Limb (tissue), 2 donors: ENCODE measurements around the gene ZFAND3.

Experiments
- DNase-seq, 2 donors: peaks; one replicate each; pipeline ENCODE4 v3.0.0-alpha.2; 2016; ENCODE audit errors: extremely low spot score in 2 of 2

ZFAND3 gene

GRCh38 chr6:38127284-38127683, 307.8 kb downstream of the ZFAND3 start:
- DNase-seq: no peak

GRCh38 chr6:38131527-38131965, 312.0 kb downstream of the ZFAND3 start:
- DNase-seq: peak in 1 of 2 donors; percentile 43

DNA sequence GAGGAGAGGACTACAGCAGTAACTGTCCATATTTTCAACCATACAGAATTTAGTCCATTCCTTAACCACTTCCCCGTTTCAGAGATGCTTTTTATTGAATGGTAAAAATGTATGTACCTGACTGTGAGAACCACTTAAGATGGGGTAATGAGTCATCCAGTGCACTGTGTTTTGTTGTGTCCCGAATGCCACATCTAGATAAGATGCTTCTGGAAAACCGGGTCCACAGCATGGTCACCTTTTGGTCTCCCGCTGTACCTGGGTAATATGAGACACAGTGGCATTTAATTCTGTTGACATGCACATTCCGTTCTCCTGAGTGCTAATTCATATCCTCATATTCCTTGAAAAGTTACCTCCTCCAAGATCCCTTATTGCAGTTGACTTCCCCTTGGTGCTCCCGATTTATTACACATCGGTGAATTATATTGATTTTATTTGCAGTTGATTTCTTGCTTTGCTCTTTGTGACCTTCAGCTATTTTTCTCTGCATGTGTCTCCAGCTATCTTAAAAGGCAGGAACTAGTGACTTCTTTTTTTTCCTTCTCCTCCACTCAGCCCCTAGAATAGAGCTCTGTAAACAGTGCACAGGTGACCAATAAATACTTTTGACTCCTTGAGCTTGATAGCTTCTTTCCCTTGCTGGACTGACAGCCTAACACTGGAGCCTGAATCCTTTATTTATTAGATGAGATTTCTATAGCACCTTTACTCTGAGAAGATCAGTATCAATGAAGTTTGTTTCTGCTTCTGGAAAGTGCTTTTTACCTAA, 314.6 kb downstream of the ZFAND3 start:
- no peak for DNase-seq

GRCh38 chr6:38134704-38135088, 315.2 kb downstream of the ZFAND3 start:
- no peak for DNase-seq

- no peak for DNase-seq
These were observed 317.0 kb downstream of the ZFAND3 start for GRCh38 chr6:38136547-38136946.

DNA sequence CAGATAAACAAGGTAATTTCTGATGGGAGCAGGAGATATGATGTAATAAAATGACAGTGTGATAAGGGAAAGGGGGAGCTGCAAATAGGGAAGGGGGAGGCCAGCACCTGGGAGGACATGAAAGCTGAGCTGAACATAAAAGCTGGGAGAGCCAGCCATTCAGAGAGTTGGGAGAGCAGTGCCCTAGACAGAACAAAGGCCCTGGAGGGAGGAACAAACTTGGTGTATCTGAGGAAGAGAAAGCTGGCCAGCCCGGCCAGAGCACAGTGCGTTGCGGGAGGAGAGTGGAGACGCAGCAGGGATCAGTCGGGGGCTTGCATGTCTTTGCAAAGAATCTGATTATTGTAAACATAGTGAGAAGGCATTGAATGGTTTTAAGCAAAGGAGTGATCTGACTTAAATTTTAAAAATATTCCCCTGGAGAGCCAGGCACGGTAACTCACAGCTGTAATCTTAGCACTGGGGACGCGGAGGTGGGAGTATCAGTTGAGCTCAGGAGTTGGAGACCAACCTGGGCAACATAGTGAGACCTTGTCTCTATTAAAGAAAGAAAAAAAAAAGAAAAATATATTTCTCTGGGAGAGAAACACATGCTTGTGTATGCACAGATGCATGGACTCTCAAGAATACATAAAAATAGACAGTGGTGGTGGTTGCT, 318.2 kb downstream of the ZFAND3 start:
- no peak for DNase-seq

DNA sequence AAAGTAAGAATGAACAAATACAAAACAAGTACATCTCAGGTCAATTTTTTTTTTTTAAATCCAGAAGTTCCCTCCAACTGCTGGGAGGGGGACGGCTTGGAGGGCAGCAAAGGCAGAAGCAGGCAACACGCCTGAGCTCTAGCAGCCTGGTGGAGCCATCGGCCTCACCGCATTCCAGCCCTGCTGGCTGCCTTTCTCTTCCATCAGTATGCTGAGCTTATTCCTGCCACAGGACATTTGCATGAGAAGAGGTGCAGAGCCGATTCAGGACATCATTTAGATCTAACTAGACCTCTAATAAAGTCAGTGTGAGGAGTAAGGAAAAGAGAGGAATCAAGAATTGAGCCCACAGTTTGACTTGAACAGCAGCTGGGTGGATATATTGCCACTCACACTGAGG, 318.8 kb downstream of the ZFAND3 start:
- DNase-seq: no peak

- DNase-seq: no peak
These were observed 321.6 kb downstream of the ZFAND3 start for GRCh38 chr6:38141085-38141484.

DNA sequence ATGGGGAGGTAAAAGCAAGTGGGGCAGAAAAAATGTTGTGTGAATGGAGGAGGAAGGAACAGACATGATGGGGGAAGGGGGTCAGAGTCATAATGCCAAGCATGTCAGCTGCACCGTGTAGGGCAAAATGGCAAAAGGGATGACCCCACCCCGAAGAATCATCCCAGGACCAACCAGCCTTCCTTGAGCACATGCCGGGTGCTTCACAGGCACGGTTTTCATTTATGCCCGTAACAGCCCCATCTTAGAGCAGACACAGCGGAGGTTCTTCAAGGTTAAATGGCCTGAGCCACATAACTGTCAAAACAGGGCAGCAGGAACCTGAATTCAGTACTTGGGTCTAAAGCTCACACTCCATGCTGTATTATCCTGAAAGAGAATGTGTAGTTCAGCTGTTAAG, 322.2 kb downstream of the ZFAND3 start:
- DNase-seq: no peak

GRCh38 chr6:38142178-38142902, 322.8 kb downstream of the ZFAND3 start:
- DNase-seq: no peak

DNA sequence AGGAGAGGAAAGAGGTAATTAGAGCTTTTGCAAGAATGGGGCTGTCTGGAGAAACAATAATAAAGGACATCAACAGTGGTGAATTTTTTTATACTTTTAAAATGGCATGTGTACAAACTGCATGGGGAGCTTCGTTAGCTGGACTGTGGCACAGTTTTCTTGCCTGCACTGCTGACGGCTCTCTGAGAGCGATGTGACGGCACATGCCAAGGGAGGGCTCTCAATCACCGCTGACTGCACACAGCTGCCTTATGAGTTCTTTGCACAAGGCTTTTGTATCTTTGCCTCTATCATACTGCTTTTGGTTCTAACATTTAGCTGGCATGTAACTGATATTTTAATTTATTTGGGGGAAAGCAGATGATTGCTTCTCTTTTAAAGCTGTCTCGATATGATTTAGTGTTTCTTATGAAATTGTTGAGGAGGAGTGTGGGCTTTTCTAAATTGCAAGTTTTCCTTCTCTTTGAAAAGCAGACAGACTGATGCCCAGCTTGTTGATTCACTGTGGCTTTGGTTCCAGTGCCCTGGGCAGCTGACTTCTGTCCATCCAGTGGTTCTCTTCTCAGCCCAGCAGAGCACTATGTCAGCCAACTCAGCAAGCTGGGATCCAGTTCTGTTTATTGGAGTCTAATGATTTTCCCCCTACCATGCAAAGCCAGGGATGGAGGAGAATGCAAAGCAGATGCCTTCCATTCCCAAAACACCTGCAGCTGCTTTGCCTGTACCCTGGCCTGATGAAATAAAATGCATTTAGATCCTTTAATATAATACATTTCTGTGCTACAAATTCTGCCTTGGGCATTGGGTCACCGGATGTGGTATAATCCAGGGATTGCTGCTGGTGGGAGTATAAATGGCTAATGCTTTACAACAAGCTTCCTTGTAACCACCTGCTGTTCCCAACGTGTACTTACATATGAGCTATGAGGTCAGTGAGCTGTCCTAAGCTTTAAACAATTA, 323.9 kb downstream of the ZFAND3 start:
- DNase-seq: no peak

GRCh38 chr6:38144365-38144945, 324.9 kb downstream of the ZFAND3 start:
- no peak for DNase-seq

DNA sequence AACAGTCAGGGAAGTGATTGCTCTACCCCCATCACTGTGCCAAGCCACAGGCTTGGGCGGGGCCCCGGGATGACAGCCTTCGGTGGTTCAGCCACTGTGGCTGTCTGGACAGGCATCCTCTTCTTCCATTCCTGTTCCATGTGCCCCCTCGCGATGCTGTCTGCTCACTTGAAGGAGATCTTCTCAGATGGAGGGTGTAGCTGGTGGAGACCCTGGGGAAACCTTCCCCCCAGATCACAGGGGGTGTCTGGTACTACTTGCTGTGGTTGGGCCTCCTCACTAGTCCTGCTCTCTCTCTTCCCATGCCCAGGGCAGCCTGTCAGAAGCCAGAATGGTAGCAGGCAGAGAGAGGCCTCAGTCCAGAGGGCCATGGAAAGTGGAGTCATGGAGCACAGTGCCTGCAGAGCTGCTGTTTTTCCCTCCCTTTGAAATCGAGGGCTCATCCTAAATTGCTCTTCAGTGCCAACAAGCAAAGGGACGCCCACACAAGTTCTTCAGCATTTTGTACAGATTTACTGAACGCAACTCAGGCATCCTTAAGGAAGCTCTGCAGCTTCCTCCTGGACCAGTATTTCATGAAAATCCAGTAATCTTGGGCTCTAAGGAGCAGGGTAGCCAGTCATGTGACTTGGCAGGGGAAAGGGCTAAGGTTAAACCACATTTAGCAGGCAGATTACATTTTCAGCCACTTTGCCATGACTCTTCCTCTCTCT, 326.6 kb downstream of the ZFAND3 start:
- no peak for DNase-seq

DNA sequence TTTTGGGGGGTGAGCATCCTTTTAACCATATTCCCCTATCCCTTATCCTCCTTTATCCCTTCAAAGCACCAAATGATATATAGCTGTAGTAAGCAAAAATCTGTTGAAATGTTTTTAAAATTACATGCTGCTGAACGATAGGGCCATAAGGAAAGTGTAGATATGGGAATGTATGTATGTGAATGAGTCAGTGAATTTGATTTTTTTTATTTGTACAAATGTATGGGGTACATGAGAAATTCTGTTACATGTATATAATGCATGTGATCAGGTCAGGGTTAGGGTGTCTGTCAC, 327.2 kb downstream of the ZFAND3 start:
- DNase-seq: no peak

DNA sequence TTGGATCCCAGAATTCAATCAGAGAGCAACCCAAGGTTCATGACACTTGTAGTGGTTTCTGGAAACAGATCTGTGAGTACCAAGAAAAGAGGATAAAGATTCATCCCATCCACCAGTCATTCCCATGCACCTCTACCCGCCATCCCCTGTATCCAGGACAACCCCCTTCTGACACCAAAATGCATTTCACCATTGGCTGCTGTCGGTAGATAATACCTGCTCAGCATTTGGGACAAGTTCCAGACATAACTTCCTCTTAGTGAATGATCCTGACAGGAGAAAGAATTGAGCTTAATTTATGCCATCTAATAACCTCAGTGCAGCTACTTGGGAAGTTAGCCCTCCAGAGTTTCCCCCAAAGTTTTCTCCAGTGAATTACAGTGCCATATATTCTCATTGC, 329.1 kb downstream of the ZFAND3 start:
- DNase-seq: no peak

GRCh38 chr6:38149531-38149930, 330.0 kb downstream of the ZFAND3 start:
- peak in 1 of 2 donors; percentile 24 for DNase-seq

DNA sequence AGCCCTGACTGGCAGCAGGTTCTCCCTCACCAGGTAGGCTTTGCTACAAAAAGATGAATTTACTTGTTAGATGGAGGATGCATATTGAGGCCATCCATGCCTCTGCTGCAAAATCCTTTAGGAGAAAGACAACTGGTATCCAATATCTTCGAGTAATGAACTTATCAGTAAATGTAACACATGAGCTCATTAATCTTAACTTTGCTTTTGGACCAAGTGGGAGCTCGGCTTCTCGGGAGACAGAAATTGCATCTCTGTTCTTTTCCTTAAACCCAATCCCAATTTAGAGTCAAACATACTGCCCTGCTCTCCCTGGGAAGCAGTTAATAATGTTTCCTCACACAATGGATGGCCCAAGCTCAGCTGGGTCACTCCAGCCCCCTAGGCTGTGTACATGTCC, 330.5 kb downstream of the ZFAND3 start:
- peak in 1 of 2 donors; percentile 8 for DNase-seq

DNA sequence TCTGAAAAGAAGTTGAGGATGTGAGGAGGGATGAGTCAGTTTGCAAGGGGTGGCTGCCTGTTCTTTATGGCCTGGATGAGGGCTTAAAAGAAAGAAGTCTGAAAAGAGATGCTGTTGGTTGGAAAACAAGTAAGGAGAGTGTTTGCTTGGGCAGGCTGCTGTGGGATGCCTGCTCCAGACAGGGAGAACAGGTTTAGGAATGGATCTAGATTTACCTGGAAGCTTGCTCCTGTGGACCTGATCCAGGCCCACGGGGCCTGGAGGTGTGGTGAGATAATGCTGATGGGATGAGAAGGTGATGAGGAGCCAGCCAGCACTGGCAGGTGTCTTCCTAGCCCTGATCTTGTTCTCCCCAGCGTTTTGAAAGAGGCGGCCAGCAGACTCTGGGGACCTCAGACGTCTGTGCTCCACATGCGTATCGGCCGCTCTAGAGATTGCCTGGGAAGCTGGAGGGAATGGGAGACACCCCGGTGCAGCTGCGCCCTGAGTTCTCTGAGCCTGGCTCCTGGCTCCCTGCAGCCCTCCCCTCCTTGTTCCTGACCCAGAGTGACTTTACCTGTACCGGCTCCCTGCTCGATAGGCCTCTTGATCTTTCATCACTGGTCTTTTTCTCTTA, 331.3 kb downstream of the ZFAND3 start:
- peak in 1 of 2 donors; percentile 19 for DNase-seq

DNA sequence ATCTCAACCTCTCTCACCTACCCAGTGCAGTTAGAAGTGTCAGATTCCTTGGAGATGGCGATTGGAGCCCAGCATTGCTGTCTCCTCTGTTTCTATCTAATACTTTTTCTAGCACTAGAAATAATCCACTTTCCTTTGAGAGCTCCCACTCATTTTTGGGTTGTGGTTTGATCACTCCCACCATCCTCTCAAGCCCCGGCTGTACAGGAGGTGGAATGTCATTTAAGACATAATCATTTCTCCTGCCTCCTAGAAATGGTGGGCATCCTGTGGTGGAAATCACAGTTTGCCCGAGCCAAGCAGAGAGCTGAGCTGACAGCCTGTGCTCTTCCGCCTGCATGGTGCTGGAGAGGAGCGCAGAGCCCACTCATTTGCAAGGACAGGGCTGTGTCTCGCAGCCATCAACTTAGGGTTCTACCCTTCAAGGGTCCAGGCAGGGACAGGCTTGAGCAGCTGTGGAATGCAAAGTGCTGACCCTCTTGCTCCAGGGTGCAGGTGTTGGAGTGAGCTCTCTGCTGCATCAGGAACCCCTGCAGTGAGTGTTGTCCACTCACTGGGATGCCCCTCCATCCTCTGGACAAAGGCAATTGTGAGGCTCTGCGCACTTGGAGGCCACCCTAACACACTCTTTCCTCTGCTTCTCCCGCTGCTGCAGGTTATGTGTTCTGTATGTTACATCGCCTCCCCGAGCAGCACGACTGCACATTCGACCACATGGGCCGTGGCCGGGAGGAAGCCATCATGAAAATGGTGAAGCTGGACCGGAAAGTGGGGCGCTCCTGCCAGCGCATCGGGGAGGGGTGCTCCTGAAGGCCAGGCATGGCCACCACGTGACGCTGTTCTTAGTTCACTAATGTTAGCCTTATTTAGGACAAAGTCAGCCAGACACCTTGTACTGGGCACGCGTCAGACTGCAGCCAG, 332.3 kb downstream of the ZFAND3 start:
- peak in 1 of 2 donors; percentile 22 for DNase-seq
